GM10266 (cell line): Measurements from ENCODE around the gene COCH.

Experiments used
- DNase-seq: peaks from one replicate; pipeline ENCODE4 v3.0.0; 2012; ENCODE audit errors: extremely low spot score
- CTCF ChIP-seq: IDR thresholded peaks from 2 replicates; pipeline ENCODE4 v1.5.1; 2012; ENCODE audit warnings: mild to moderate bottlenecking, low read depth; ENCODE audit not compliant: control insufficient read depth, insufficient read depth; ENCODE audit errors: missing control alignments

The COCH gene

DNA sequence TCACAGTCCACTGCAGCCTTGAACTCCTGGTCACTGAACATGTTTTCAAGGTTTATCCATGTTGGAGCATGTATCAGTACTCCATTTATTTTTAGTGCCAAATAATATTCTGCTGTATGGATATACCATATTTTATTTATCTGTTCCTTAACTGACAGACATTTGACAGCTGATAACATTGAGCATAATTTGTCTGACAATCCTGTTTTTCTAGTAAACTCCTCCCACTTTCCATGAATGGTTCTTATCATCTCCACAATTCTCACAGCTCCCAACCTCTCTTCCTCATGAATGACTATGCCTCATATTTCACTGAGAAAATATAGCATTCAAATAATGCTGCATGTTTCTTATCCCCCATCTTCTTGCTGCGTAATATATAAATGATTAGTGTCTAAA is 33.3 kb downstream of the COCH start:
- no peak for DNase-seq
- no peak for TF ChIP-seq CTCF

GRCh38 chr14:30908826-30909225 is 34.5 kb downstream of the COCH start:
- no peak for DNase-seq
- no peak for TF ChIP-seq CTCF

DNA sequence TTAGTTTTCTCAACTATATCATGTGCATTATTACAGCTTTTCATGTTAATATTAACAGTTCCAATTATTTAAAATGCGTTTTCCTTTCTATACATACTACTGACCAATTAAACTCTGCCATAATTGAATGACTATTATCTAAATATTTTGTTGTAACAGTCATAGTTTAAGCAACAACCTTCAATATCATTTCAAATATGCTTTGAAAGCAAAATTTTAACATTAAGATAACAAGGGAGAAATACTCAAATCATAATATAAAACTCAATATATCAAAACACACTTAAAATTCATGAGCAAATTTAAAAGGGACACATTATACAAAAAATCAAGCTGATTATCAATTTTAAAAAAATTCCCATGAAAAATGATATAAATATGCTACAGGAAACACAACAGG is 40.5 kb downstream of the COCH start:
- TF ChIP-seq CTCF, result no peak
- no peak for DNase-seq

GRCh38 chr14:30915596-30915995 is 41.2 kb downstream of the COCH start:
- no peak for TF ChIP-seq CTCF
- DNase-seq, result no peak

DNA sequence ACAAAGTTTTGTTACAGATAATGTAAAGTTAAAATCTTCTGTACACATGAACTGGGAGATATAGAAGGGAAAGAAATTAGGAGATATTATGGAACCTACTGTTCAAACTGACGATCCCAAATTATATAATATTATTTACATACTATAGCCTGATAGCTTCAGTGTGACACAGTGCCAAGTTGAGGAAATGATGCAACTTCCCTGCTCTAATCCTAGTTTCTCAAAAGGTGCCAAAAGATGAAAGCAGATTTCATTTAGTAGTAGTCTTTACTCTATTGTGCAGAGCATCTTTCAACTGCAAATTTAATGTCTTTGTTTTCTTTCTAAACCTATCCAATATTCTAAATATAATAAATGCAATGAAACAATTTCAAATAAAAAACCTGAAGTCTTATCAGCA is 46.9 kb downstream of the COCH start:
- DNase-seq, result no peak
- no peak for TF ChIP-seq CTCF

DNA sequence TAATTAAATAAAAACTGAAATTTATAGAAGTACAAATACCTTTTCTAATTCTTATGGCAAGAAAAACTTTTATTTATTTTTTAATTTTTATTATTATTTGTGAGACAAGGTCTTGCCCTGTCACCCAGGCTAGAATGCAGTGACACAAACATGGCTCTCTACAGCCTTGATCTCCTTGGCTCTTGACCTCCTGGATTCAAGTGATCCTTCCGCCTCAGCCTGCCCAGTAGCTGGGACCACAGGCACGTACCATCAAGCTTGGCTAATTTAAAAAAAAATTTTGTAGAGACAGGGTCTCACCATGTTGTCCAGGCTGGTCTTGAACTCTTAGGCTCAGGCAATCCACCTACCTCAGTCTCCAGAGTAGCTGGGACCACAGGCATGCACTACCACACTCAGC is 47.4 kb downstream of the COCH start:
- TF ChIP-seq CTCF, result no peak
- no peak for DNase-seq

DNA sequence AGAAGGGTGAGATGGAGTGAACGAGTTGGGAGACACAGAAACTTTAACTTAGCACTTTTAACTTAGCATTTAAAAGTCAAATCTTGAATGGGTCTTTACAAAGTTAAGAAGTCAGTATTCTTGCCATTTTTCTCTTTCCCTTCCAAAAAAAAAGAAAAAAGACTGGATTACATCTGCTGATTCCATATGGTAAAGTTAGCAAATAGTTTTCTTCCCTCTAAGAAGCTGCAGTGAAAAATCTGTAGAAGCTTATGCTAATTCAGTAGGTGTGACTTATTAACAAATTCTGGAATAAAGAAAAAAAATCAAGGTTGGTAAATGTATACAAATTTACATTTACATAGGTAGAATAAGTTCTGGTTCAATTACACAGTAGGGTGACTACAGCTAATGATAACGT is 50.9 kb downstream of the COCH start:
- no peak for TF ChIP-seq CTCF
- no peak for DNase-seq
